GM11168 (cell line): ENCODE results near the gene CLK4.
"Not testable (repeated sequence)": the region's sequence is repeated elsewhere in the genome, so short reads cannot be mapped to it uniquely, and the experiment has no call there.

ENCODE experiments used
- in situ Hi-C: fragments of 300-500 bp; cut with MboI; formaldehyde crosslinking; loops from one replicate; pipeline ENCODE4 v1.12.0; 2022; ENCODE audit warnings: low sequenced_read_pairs; ENCODE audit not compliant: unreplicated experiment

CLK4 gene

DNA sequence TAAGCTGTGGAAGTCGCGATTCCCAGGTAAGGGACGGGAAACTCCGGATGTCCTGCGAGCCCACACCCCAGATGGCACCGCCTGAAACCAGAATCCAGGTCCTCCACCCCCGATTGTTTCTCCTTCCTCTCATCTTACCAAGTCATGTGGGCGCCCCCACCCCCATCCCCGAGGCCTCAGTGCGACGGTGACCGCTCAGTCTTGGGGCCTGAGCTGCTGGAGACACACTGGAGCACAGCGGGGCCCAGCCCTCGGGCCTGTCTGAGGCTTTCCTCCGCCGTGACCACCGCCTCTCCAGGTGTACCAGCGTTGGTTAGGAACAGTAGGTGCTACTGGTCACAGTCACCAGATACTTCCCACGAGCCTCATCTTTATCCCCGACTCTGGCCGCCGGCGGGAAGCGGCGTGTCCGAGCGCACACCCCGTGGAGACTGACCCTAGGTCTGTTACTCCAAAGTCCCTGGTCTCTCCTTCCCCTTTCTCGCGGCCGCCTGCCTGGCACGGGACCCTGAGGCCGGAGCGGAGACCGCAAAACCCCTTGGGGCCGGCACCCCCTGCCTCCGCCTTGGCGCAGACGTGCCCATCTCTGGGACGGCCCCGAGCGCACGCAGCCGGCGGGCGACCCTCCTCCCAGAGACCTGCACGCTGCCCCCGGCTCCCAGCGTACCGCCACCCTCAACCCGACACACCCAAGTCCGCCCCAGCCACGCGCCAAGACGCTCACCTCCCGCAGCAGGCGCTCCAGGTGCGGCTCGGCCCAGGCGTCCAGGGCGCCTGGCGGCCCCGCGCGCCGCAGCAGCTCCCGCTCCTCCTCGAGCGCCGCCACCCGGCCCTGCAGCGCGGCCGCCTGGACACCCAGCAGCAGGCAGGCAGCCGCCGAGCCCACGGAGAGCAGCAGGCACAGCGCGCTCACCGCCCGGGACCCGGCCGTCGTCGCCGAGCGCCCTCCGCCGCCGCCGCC, 37.4 kb downstream of the CLK4 start:
- in situ Hi-C loops, result no loop called here

- in situ Hi-C loops, result no loop called here
Observed at GRCh38 chr5:178588769-178589168, 38.1 kb downstream of the CLK4 start.

DNA sequence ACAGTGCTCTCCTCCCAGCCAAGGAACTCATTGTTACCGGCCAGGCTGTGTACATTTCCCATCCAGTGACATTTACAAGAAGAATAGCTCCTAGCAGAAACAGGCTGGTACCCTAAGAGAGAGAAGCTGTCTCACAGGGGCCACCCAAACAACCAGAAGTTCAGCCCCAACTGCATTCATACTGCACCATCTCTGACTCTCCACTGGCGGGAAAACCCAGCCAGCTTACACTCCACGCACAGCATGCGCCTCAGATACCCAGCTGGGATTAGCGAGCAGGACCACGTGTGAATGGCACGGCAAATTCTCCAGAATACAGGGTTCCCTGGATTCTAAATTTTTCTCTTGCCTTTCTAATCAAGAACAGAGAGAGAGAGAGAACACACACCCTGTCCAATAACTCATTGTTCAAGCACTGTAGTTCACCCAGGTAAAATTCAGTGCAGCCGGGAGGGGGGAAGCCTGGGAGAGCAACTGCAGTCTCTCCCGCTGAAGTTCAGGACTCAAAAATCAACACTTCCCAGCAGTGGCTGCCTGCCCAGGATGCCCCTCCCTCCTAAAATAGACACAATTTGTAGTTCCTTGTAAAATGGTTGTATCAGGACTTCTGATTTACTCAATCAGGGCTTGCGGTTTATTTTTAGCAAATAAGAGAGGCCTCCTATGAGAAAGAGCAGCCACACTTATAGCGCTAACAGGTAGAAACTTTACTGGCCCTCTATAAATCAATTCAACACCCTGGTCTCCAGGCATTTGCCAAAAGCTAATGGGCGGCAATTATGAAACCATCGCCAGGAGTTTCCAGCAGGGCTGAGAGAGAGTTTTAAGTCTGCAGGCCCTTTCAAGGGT, 38.9 kb downstream of the CLK4 start:
- in situ Hi-C loops, result no loop called here

- in situ Hi-C loops, result no loop called here
Observed at GRCh38 chr5:178586396-178586795, 40.5 kb downstream of the CLK4 start.

GRCh38 chr5:178585421-178585820, 41.4 kb downstream of the CLK4 start:
- in situ Hi-C loops, result not testable (repeated sequence)

GRCh38 chr5:178583279-178583678, 43.6 kb downstream of the CLK4 start:
- in situ Hi-C loops, result no loop called here

GRCh38 chr5:178582291-178582690, 44.6 kb downstream of the CLK4 start:
- in situ Hi-C loops, result no loop called here

DNA sequence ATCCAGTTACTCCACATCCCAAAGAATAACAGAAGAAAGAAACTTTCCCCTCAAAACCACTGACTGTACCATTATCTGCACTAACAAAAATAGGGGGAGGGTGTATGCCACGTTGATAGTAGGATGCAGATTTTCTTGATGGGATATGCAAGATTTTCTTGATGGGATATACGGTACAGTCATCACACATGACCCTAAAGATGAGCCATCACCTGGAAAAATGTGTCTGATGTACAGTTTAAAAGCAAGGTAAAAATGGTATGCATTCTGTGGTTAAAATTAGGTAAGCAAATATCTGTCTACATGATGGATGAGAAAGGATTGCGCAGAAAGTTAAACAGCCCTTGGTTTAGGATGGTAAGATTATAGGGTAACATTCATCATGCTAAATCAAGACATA, 45.2 kb downstream of the CLK4 start:
- in situ Hi-C loops, result no loop called here

DNA sequence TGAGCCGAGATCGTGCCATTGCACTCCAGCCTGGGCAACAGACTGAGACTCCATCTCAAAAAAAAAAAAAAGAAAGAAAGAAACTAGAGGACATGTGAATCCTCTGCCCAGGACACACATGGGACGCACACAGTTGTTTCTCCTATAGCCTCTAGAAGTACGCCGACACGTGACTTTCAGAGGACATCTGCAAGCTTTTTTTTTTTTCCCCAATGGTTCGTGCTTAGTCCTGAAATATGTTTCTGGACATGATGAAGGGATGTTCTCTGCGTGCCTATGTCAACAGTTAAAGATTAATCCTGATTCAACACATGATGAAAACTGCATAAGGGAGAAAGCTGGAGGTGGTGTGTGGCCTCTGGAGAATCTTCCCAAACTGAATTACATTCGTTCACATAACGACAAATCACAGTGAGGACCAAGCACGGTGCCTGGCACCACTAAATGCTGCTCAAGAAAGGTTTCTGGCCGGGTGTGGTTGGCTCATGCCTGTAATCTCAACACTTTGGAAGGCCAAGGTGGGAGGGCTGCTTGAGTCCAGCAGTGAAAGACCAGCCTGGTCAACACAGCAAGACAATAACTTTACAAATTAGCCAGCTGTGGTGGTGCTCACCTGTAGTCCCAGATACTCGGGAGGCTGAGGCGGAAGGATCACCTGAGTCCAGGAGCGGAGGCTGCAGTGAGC, 46.4 kb downstream of the CLK4 start:
- in situ Hi-C loops, result no loop called here

DNA sequence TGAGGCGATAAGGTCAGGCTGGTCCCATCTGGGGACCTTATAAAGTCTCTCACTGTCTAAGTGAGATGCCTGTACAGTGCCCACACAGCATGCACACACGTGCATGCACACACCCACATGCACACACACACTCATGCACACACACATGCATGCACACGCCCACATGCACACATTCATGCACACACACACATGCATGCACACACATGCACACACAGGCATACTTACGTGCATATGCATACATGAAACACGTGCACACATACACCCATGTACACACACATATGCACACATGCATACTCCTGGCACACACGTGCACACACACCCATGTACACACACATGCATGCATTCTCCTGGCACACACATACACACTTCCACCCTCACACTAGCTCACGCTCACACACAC, 48.9 kb downstream of the CLK4 start:
- in situ Hi-C loops, result no loop called here

DNA sequence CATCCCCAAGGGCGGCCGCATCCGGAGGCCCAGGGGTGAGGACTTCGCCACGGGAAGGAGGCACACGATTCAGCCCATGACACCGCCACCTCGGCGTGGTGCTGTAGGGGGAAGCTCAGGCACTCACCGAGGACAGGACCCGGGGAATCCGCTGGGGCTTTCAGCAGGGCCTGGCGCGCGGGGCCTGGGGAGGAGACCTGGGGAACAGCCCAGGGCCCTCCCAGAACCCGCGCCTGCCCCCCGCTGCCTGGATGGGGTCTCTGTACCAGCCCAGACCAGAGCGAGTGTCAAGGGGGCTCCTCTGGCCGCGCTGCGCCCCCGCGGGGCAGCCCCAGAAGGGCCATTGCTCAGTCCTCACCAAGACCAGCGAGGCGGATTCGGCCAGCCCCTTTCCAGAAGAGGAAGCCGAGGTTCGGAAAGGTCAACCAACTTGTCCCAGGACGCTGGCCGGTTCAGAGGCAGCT, 49.4 kb downstream of the CLK4 start:
- in situ Hi-C loops, result no loop called here

- in situ Hi-C loops, result no loop called here
Observed at GRCh38 chr5:178576591-178577351, 50.1 kb downstream of the CLK4 start.

DNA sequence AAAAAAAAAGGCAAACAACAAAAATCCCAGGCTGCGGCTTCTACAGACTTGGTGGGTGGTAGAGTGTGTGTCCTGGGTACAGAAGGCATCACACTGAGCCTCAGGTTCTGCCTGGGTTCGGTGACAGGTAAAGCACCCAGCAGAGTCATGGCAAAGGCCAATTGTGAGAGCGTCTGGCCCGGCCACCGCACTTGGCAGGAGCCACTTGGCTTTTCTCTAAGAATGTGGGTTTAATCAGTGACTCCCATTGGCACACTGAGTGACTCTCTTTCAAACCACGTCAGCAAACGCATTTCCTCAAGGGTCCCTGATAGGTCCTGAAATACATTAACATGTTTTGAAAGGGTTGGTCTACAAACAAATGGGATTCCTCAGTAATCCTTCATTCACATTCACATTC, 53.6 kb downstream of the CLK4 start:
- in situ Hi-C loops, result loop anchor here (25.0 kb wide), 1 partner anchor 286 kb away; no protein-coding TSS in a partner anchor

GRCh38 chr5:178572617-178573016, 54.2 kb downstream of the CLK4 start:
- in situ Hi-C loops, result loop anchor here (25.0 kb wide), 1 partner anchor 285 kb away; no protein-coding TSS in a partner anchor

- in situ Hi-C loops, result loop anchor here (25.0 kb wide), 1 partner anchor 282 kb away; no protein-coding TSS in a partner anchor
Observed at GRCh38 chr5:178569485-178569884, 57.4 kb downstream of the CLK4 start.

DNA sequence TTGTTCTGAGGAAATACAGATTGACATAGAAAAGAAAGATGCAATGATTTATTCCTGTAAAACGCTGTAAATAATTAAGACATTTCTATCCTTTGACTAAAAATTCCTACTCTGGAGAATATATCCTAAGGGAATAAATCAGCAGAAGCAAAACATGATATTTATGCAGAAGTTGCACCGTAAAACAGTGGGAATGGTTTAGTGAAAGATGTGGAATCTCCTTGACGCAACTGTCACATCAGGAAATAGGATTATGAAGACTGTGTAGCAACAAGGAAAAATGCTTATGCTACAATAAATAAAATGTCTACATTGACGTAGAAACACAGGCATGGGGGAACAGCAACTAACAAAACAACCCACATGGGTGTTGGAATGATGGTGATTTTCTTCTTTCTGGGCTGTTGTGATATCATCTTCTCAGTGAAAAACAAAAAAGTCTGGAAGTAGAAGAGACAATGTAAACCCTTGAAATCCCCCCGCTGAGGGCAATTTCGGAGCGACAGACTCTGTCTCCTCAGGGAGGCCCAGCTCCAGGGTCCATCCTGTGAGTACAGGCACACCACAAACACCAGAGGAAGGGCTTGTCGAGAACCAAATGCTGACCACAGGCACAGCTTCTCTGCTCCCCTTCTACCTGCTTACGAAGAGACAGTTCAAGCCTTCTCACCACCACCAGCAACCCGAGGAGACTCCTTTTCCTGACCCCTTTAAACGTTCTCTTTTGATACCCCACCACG, 61.9 kb downstream of the CLK4 start:
- in situ Hi-C loops, result loop anchor here (25.0 kb wide), 1 partner anchor 278 kb away; no protein-coding TSS in a partner anchor

DNA sequence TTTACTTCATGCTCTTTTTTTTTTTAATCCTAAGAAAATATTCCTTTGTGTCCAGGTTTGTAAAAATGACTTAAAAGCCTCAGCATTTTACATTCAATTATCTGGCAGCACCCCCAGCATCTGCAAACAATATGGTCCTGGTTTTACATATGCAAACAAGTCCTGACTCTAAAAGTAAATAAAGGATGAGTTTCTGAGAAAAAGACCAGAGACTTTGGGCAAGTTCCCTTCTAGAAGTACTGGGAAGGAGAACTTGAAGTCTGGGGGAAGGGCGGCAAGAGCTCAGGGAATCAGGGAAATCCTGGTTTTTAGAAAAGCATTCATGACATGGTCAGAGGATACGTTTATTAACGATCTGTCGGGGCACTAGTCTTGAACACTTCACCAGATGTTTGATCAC, 62.5 kb downstream of the CLK4 start:
- in situ Hi-C loops, result loop anchor here (25.0 kb wide), 1 partner anchor 277 kb away; no protein-coding TSS in a partner anchor

GRCh38 chr5:178563621-178564020, 63.2 kb downstream of the CLK4 start:
- in situ Hi-C loops, result loop anchor here (25.0 kb wide), 1 partner anchor 276 kb away; no protein-coding TSS in a partner anchor
